OCI-LY3 (cell line): ENCODE measurements around the gene COL4A2.

Experiments used
- EZH2phosphoT487 ChIP-seq: fragments of 200-600 bp; shearing (Covaris generic); IDR thresholded peaks from 2 replicates; pipeline ENCODE4 v1.6.1; 2018; ENCODE audit warnings: antibody characterized with exemption, mixed run types, low read depth
- TF ChIP-seq, protein P1 (sequence below): fragments of 200-600, 300-600 bp; sonication (generic); IDR thresholded peaks from 2 replicates; pipeline ENCODE4 v1.5.1; 2014; ENCODE audit warnings: antibody characterized with exemption, low read length, low read depth

DNA sequence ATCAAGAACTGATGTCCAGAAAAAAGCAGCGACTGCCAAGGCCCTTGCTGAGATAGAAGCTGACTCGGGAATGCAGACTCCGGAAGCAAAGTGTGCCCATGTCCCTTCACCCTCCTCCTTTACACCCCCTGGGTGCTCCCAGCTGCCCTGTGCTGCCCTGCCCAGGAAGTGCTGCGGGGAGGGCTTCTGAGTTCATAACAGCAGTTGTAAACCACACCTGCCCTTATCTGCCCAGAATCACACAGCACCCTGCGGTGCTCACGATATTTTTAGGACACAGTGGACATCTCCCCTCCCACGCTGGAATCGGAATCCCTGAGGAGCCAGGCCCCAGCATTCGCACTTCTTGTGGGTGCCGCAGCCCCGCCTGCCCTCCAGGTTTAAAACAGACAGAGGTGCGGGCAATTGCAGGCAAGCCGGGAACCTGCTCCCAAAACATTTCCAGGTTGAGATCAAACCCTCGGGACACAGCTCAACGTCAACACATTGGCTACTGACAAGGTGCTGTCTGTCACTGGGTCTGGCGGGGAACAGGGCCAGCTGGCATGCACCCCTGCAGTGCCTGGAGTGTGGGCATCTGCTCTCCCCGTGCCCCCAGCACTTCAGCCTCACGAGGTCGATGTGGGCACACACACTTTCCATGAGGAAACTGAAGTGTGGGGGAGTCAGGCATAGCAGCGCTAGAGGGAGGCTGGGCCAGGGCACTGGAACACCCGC lies 217.6 kb downstream of the COL4A2 start:
- TF ChIP-seq, protein P1, sequence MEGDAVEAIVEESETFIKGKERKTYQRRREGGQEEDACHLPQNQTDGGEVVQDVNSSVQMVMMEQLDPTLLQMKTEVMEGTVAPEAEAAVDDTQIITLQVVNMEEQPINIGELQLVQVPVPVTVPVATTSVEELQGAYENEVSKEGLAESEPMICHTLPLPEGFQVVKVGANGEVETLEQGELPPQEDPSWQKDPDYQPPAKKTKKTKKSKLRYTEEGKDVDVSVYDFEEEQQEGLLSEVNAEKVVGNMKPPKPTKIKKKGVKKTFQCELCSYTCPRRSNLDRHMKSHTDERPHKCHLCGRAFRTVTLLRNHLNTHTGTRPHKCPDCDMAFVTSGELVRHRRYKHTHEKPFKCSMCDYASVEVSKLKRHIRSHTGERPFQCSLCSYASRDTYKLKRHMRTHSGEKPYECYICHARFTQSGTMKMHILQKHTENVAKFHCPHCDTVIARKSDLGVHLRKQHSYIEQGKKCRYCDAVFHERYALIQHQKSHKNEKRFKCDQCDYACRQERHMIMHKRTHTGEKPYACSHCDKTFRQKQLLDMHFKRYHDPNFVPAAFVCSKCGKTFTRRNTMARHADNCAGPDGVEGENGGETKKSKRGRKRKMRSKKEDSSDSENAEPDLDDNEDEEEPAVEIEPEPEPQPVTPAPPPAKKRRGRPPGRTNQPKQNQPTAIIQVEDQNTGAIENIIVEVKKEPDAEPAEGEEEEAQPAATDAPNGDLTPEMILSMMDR = no peak
- no peak for TF ChIP-seq EZH2phosphoT487
